Measurements from ENCODE around the gene CDKN1B.

CDKN1B gene

GRCh38 chr12:12704593-12705230, 12.5 kb upstream of the CDKN1B start:
- DNase-seq = no peak

GRCh38 chr12:12705838-12706520, 11.2 kb upstream of the CDKN1B start:
- DNase-seq = peak; percentile 63 to 64

- no peak for DNase-seq
Measured at GRCh38 chr12:12713932-12714275, 3.3 kb upstream of the CDKN1B start.

GRCh38 chr12:12714276-12715021, 2.7 kb upstream of the CDKN1B start:
- DNase-seq = peak; percentile 52 to 55

- DNase-seq = no peak
Measured at GRCh38 chr12:12715128-12715458, 2.1 kb upstream of the CDKN1B start.

- peak; percentile 54 to 59 for DNase-seq
Measured at GRCh38 chr12:12715459-12716150, 1.6 kb upstream of the CDKN1B start.

GRCh38 chr12:12716151-12716792, 896 bp upstream of the CDKN1B start:
- peak in 1 of 2 donors; percentile 23 for DNase-seq

GRCh38 chr12:12717586-12718380, 615 bp downstream of the CDKN1B start:
- peak; percentile 29 to 42 for DNase-seq

GRCh38 chr12:12718381-12718759, 1.2 kb downstream of the CDKN1B start:
- DNase-seq = peak in 1 of 2 donors; percentile 41

- DNase-seq = peak; percentile 29 to 33
Measured at GRCh38 chr12:12718853-12719252, 1.7 kb downstream of the CDKN1B start.

GRCh38 chr12:12719496-12719895, 2.3 kb downstream of the CDKN1B start:
- no peak for DNase-seq

GRCh38 chr12:12720052-12720451, 2.9 kb downstream of the CDKN1B start:
- no peak for DNase-seq

- no peak for DNase-seq
Measured at GRCh38 chr12:12720672-12721161, 3.5 kb downstream of the CDKN1B start.

- no peak for DNase-seq
Measured at GRCh38 chr12:12721176-12721751, 4.1 kb downstream of the CDKN1B start.

GRCh38 chr12:12721814-12722434, 4.8 kb downstream of the CDKN1B start:
- no peak for DNase-seq

- no peak for DNase-seq
Measured at GRCh38 chr12:12722435-12723148, 5.4 kb downstream of the CDKN1B start.

- no peak for DNase-seq
Measured at GRCh38 chr12:12723149-12723680, 6.0 kb downstream of the CDKN1B start.

- peak; percentile 49 to 50 for DNase-seq
Measured at GRCh38 chr12:12723681-12724420, 6.7 kb downstream of the CDKN1B start.

- no peak for DNase-seq
Measured at GRCh38 chr12:12724421-12725085, 7.4 kb downstream of the CDKN1B start.

Measured in stimulated activated CD4-positive, alpha-beta T cell treated with anti-CD3 and anti-CD28 coated beads, Interleukin-2, amount 100 ng/mL, for 24 hours (primary cell).